SW480 (cell line): ENCODE measurements around the gene FAS.
"Not testable (repeated sequence)": the region's sequence is repeated elsewhere in the genome, so short reads cannot be mapped to it uniquely, and the experiment has no call there.

Experiments
- DNase-seq: peaks from one replicate; pipeline ENCODE4 v3.0.0-alpha.2; 2016; ENCODE audit warnings: low spot score

FAS gene

GRCh38 chr10:88992921-88993524 is 2.4 kb downstream of the FAS start:
- no peak for DNase-seq

DNA sequence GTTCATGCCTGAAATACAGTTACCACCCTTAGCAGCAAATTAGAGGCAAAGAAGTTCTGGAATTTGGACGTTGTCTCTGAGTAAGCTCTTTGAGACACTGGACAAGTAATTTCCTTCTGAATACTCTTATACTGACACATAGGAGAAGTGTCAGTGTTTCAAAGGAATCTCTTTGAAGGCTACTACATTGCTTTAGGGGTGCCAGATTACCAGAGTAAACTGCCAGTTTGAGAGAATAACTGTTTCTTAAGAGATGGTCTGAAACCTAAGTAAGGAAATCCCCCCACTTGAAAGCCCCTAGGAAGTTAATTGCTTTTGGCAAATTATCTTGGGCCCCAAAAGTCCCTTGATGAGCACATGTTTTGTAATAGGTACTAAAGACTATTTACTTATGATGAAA is 3.4 kb downstream of the FAS start:
- DNase-seq: no peak

GRCh38 chr10:88995156-88995876 is 4.7 kb downstream of the FAS start:
- DNase-seq: no peak

DNA sequence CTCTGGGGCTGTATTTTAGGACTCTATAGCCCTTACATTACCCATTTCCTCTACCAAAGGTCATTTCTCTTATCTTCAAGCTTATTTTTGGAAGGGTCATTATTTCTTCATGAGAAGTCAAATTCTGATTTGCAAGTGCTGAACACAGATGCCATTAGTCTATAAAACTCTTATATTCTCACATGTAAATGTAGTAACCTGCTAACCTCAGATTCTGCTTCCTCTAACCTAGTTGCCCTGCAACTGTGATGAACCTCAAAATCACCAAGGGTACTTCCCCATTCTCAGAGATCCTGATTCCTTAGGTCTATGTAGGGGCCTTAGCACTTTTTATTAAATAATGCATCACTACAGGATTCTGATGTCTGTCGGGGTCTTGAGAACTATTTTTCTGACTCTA is 6.3 kb downstream of the FAS start:
- DNase-seq: no peak

DNA sequence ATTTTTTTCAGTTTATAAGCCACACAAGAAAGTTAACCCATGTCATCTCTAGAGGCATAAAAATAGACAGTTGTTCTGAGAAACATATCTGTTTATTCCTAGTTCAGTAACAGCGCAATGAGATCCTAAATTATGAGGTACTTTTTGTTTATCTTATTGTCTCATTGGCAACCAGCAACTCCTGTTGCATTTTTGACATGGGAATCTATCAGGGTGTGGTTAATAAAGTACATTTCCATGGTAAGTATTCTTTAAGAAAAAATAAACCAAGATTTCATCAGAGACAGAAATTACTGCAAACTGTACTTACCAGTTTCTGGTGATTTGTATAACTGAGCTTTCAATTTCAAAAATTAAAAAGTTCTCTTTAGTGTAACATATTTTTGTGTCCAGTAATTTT is 9.0 kb downstream of the FAS start:
- no peak for DNase-seq

DNA sequence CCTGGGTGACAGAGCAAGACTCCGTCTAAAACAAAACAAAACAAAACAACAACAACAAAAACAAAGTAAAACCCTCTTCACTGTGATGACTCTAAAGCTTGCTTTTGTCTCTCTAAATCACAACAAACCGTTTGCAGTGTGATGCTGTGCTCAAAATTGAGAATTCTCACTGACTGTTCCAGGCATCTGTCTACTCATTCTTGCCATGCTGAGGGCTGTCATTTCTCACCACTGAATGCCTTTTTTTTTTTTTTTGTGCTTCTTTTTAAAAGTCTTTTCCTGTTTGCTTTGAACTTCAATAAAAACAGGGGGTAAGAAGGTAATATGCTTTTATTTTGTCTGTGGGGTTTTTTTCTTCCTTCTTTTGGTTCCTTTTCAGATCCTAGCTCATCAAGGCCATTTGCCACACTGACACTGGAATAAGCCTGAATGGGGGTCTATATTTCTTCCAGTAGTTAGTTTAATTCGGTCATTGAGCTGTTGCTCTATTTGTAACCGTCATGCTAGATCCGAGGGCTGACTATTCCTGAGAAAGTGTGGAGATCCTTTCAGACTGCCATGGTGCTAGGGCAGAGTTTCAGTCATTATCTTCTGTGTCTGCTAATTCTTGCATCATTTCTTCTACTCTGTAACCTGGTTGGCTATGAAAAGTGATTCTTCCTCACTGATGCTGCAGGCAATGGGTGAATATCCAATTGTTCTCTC is 10.6 kb downstream of the FAS start:
- no peak for DNase-seq

DNA sequence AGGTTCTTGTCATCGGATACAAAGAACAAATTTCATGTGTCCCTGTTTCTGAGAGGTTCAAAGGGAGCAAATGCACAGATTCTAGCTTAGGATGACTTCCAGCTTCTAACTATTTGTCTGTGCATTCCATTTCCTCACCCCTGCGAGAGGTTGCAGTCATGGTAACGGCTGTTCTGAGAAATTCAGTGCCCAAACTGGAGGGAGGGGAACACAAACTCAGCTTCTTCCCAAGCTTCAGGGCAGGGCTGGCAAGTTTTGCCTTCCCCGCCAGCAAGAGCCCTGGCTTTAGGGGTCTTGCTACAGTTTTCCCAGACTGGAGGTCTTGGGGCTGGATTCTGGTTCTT is 11.1 kb downstream of the FAS start:
- DNase-seq: no peak

- DNase-seq: no peak
Observed at GRCh38 chr10:89002226-89002978, 11.8 kb downstream of the FAS start.

GRCh38 chr10:89003344-89003743 is 12.7 kb downstream of the FAS start:
- no peak for DNase-seq

- no peak for DNase-seq
Observed at GRCh38 chr10:89007129-89007893, 16.7 kb downstream of the FAS start.

- DNase-seq: not testable (repeated sequence)
Observed at GRCh38 chr10:89018700-89019346, 28.2 kb downstream of the FAS start.

DNA sequence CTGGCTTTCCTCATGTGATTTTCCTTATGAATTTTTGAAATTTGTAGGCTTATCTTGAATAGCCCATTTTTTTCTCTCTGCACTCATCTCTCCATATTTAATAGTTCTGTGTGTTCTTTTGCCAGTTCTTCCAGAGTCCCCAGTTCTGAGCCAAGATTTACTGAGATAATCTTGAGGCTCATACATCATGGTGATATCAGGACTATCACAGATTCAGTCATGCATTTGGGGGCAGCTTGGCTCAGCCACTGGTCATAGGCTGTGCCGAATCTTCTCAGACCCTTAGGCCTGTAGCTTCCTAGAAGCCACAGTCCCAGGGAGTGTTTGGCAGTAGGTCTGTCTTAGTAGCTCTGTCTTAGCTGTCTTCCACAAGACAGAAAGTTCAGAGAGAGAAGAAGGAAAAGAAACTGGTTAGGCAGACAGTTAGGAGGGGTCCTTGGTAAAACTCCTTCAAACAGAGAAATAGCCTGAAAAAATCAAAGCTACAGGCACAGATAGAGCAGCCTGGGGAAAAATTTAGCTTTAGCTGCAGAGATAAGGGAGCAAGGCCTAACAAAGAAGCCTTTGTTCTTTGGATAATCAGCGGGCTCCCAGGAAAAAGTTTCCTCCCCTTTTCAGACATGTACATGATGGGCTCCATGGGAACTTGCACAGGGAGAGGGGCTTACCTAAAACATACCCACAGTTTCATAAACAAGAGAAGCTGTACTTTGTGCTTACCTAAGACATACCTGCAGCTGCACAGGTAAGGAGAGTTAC is 29.1 kb downstream of the FAS start:
- no peak for DNase-seq

GRCh38 chr10:89021526-89021925 is 30.9 kb downstream of the FAS start:
- not testable (repeated sequence) for DNase-seq

DNA sequence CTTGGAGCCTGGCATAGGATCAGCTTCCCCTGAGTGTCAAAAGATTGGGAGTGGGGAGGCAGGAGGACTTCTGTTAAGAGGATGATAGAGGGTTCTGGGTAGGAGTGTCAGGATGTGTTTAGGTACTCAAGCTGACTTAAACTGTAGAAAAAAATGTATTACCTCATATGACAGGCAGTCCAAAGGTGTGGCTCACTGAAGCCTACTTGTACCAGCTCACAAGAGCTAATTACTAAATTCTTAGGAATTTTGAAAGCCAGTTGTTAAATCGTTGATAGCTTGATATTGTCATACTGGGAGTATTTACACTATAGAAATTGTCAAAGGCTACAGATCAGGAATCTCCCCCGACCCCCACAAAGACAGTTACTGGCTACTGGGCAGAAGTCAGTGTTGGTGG is 32.1 kb downstream of the FAS start:
- DNase-seq: no peak

DNA sequence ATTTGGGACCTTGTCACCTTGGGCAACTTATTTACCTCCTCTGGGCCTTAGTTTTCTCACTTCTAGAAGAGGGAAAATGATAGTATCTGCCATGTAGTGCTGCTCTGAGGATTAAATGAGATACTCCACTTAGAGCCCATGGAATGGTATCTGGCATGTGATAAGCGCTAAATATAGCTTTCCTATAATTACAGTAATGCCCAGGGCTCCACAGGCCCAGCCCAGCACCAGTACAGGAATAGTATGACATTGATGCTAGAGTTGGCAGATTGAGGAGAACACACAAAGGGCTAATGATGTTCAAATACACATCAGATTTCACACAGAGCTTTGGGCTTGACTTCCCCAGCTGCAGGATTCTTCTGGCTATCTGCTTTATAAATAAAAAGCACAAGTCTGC is 34.9 kb downstream of the FAS start:
- DNase-seq: no peak

DNA sequence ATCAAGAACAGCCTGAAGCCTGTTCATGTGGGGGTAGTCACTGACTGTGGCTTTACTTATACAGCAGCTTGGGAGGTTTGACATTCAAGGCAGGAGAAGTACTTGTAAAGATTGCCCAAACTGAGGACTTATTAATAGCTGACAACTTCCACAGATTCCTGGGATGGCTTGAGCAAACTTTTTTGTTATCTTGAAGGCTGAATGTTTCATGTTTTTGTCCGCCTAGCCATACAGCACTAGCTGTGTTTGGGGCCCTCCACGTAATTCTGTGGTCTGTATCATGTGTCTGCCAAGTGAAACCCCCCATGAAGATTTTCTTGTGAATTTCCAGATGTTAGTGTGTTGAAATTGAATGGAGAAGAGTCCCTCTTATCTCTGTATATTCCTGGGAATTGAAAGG is 38.6 kb downstream of the FAS start:
- DNase-seq: no peak

GRCh38 chr10:89029785-89030437 is 39.3 kb downstream of the FAS start:
- DNase-seq: peak; percentile 73

DNA sequence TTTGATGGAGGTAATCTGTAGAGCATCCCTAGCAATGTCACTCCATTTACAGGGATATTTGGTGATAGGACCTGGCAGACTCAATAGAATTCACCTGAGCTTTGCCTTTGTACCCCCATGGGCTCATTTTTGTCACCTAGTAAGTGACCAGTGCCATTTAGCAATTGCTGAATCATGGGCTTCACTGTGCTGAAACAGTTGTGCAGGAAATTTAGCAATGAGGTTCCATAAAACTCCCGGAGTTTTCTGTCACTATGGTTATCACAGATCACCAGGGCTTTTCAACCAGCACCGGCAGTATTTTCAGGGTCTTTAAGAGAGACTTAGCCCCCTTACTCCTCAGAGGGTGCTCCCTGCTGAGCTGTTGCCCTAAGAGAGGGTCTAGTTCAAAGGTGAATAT is 40.2 kb downstream of the FAS start:
- no peak for DNase-seq

DNA sequence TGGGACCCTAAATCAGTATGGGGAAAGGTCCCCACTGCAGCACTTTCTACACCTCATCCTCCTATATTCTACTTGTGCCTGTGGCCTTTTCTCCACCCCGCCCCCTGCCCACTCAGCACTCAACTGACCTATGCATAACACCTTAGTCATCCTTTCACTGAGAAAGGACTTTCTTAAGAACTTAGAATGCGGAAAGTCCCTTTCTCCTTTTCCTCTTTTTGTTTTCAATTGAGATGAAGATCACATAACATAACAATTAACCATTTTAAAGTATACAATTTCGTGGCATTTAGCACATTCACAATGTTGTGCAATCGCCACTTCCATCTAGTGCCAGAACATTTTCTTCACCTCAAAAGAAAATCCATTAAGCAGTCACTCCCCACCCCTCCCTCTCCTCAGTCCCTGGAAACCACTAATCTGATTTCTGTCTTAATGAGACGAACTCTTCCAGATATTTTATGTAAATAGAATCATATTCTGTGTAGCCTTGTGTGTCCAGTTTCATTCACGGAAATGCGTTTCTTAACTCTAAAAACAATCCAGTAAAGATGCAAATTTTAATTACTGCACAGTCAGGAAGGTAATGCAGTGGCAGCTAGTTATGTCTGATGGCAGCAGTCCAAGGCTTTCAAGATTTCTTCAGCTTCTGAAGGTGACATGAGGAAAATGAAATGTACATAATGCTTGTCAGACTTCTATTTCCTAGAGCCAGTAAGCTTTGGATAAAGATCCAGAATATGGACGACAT is 41.7 kb downstream of the FAS start:
- DNase-seq: peak; percentile 5

DNA sequence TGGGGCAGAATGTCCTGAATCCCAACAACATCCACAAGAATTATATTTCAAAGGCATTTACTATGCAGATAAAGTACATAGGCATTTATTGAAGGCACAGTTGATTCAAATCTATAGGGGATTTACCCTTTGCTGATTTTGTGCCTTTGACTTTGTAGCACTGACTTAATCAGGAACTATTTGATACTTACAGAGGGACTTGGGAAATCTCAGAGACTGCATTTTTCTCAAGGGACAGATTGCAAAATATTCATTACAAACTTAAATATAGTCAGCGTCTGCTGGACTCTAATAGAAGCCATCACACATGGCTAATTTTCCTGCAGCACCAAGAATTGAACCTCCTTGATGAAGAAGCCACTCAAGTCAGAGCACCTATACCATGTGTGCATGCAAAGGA is 44.9 kb downstream of the FAS start:
- DNase-seq: no peak
